GM20000 (cell line): ENCODE measurements around the gene NFATC3.
"Not testable (repeated sequence)": the region's sequence is repeated elsewhere in the genome, so short reads cannot be mapped to it uniquely, and the experiment has no call there.

Experiments used
- DNase-seq: peaks from one replicate; pipeline ENCODE4 v3.0.0; 2012; ENCODE audit warnings: low spot score
- TF ChIP-seq, protein P1 (sequence below): IDR thresholded peaks from 2 replicates; pipeline ENCODE4 v1.5.1; 2012; ENCODE audit warnings: mild to moderate bottlenecking, control low read depth; ENCODE audit errors: extremely low read depth, missing control alignments

The NFATC3 gene

DNA sequence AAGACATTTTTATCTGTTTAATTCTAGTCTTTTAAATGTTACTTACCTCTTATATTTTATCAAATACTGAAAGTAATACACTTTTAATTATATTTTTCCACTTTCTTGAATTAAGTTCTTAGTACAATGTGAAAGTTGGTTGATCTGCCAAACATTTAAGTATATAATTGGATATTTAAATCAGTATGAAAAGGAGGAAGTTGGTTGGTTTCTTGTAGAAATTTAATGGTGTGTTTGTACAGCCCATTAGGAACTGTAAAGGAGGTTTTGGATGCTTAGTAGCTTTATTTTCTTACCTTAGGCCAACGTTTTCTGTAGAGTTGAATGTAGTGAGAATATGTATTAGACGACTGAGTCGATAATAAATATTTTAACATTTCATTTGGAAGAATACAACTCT is 5.4 kb downstream of the NFATC3 start:
- DNase-seq, result no peak
- TF ChIP-seq, protein P1, sequence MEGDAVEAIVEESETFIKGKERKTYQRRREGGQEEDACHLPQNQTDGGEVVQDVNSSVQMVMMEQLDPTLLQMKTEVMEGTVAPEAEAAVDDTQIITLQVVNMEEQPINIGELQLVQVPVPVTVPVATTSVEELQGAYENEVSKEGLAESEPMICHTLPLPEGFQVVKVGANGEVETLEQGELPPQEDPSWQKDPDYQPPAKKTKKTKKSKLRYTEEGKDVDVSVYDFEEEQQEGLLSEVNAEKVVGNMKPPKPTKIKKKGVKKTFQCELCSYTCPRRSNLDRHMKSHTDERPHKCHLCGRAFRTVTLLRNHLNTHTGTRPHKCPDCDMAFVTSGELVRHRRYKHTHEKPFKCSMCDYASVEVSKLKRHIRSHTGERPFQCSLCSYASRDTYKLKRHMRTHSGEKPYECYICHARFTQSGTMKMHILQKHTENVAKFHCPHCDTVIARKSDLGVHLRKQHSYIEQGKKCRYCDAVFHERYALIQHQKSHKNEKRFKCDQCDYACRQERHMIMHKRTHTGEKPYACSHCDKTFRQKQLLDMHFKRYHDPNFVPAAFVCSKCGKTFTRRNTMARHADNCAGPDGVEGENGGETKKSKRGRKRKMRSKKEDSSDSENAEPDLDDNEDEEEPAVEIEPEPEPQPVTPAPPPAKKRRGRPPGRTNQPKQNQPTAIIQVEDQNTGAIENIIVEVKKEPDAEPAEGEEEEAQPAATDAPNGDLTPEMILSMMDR, result no peak

DNA sequence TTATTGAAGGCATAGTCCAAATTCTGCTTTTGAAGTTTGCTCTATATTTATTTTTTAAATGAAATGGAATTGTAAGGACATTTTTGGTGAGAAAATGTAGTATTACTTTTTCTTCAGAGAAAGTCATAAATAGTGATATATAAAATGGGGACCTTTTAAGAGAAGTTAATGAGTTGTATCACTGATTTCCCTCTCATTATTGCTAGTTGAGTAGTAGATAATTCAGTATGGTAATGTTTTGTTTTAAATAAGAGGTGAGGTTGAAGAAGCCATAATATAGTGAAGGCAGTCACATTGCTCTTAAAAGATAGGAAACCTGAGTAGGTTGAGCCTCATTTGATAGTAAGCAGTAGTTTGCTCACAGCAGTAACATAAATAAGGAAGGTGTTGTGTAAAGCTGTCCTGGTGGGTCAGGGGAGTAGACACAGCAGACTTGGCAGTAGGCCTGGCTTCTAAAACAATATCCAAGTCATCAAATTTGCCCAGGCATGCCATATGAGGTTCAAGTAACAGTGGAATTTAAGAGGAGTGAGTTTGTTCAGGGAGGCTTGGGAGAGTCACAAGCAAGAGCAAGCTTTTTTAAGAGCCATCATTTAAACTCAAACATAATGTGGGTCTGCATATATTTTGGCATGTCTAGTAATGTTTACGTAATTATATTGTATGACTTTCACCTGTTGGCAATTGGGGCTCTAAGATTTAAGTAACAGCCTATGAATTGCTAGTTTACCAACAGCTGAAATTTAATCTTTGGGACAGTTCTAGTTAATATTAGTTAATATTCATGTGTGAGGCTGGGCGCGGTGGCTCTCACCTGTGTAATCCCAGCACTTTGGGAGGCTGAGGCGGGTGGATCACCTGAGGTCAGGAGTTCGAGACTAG is 6.5 kb downstream of the NFATC3 start:
- DNase-seq, result no peak
- TF ChIP-seq, protein P1, result no peak

DNA sequence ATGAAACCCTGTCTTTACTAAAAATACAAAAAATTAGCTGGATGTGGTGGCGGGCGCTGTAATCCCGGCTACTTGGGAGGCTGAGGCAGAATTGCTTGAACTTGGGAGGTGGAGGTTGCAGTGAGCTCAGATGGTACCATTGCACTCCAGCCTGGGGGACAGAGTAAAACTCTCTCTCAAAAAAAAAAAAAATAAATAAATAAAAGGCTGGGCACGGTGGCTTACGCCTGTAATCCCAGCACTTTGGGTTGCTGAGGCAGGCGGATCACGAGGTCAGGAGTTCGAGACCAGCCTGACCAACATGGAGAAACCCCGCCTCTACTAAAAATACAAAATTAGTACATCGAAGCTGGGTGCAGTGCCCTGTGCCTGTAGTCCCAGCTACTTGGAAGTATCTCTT is 7.1 kb downstream of the NFATC3 start:
- not testable (repeated sequence) for DNase-seq

DNA sequence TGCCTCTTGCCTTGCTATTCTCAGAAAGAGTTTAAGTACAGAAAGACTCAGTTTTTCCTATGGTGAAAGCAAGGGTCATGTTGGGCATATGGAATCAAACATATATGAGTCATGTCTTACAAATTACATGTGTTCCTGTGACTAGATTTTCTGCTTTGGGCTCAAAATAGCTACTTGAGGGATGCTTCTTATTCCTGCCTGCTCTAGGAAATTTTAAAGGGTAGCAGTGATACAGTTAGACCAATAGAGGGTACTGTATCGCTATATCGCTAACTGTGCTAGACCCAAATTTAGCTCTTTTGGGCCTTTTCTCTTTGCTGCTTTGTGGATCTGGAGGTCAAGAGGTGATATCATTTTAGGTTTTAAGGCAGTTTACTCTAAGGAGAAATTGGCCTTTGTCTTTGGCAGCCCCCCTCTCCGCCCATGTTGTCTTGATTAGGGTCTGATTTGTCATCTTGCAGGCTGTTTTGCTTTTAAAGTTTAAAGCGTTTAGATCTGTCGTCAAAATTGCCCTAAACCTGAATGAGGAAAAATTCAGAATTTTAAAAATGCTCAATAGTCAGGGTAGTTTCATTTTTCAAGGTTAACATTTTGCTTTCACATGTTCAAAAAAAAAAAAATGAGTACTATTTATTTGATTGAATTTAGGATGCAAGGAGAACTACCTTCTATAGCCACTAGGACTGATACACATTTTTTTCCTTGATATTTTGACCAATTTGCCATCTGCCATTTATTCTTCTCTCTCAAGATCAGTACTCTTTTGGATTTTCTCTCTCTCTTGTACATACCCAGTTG is 8.8 kb downstream of the NFATC3 start:
- DNase-seq, result no peak
- TF ChIP-seq, protein P1, result no peak

DNA sequence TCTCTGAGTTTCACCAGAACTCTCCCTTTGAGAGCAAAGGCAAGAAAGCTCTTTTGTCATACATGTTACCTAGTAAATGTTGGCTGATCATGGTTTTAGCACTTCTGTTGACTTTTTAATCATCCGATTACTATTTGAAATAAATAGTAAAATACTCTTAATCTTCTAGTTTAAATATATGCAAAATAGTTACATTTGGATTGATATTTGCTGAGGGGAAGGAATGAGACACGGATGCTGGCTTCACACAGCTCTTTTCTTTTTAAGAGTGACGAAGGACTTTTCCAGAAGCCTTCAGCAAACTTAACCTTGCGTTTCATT is 9.4 kb downstream of the NFATC3 start:
- TF ChIP-seq, protein P1, result no peak
- no peak for DNase-seq

DNA sequence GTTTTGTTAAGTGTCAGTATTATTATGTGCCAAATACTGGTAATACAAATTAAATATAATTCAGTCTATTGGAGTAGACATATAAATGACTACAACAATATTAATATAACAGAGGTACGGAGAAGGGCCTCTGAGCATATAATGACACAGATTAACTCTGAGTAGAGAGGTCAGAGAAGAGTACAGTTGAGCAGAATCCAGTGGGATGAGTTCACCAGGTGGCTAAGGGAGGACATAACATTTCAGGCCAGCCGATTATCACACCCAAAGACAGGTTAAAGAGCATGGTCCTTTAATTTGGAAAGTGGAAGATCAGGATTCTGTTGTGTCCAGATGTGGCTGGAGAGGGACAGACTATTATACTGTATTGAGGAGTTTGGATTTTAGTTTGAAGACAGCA is 11.3 kb downstream of the NFATC3 start:
- TF ChIP-seq, protein P1, result no peak
- DNase-seq, result no peak

DNA sequence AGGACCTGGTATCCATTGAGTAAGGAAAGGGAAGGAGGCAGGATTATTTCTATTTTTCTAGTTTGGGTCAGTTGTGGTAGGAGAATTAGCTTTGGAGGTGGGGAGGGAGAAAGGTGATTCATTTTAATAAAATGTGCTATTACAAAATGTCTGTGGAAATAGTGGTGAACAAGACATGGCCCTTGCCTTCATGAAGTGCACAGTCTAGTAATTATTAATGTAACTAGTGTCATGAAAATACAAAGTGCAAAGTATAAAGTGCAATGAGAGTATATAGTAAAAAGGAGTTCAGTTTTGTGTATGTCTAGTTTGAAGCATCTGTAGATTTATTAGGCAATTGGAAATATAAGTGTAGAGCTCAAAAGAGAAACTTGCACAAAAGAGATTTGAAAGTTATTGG is 11.9 kb downstream of the NFATC3 start:
- DNase-seq, result no peak
- TF ChIP-seq, protein P1, result no peak

DNA sequence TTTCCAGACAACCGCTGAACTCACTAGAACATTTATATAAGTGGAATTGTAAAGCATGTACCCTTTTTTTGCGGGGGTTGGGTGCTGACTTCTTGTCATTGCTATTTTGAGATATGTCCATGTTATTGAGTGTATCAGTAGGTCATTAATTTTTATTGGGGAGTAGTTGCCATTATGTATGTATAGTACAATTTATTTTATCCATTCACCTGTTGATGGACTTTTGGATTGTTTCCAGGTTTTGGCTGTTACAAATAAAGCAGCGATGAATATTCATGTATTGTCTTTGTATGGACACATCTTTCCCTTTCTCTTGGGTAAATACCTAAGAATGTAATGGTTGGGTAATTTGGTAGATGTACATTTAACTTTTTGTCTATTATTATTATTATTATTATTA is 12.7 kb downstream of the NFATC3 start:
- no peak for DNase-seq

More for the DNA sequence above, 12.7 kb downstream of the NFATC3 start:
- TF ChIP-seq, protein P1, result no peak
